Stimulated activated CD8-positive, alpha-beta memory T cell treated with anti-CD3 and anti-CD28 coated beads, Interleukin-4, amount 100 ng/mL, for 24 hours (primary cell): Measurements from ENCODE around the gene AXIN2.
"Not testable (repeated sequence)": the region's sequence is repeated elsewhere in the genome, so short reads cannot be mapped to it uniquely, and the experiment has no call there.

Experiments
- DNase-seq: peaks from one replicate; pipeline ENCODE4 v3.0.0-alpha.2; 2020; ENCODE audit warnings: low read depth

The AXIN2 gene

DNA sequence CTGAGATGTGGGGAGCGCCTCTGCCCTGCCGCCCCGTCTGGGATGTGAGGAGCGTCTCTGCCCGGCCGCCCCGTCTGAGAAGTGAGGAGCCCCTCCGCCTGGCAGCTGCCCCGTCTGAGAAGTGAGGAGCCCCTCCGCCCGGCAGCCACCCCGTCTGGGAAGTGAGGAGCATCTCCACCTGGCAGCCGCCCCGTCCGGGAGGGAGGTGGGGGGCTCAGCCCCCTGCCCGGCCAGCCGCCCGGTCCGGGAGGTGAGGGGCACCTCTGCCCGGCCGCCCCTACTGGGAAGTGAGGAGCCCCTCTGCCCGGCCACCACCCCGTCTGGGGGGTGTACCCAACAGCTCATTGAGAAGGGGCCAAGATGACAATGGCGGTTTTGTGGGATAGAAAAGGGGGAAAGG is 77.0 kb downstream of the AXIN2 start:
- not testable (repeated sequence) for DNase-seq

DNA sequence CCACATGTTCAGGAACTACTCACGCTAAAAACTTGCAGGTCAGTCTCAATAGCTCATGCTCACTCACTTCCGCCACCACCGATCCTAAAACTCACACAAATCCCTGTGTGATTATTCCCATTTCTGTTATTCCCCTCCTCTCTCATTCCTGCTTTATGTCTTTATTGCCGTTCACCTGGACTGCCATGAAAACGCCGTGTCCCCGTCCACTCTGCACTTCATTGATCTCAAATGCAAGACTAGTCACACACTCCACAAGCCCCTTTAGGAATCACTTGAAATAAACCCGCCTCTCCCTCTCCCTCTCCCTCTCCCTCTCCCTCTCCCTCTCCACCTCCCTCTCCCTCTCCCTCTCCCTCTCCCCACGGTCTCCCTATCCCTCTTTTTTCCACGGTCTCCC is 78.0 kb downstream of the AXIN2 start:
- DNase-seq, result no peak

DNA sequence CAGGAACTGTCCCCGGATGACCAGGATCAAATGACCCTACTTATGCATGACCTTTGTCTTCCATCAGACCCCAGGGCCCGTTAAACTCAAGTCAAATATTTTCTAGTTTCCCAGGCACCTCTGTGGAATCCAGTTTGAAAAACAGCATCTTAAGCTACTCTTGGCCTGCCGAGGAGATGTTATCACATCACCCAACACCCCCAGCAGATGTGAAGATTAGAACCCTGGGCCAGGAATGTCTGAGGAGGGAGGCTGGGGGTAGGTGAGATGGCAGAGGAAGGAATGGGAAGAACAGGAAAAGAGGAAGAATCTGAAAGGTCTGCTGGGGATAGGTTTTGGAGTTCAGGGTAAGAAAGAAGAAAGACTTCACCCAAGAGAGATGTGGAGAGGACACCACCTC is 79.2 kb downstream of the AXIN2 start:
- DNase-seq, result no peak

DNA sequence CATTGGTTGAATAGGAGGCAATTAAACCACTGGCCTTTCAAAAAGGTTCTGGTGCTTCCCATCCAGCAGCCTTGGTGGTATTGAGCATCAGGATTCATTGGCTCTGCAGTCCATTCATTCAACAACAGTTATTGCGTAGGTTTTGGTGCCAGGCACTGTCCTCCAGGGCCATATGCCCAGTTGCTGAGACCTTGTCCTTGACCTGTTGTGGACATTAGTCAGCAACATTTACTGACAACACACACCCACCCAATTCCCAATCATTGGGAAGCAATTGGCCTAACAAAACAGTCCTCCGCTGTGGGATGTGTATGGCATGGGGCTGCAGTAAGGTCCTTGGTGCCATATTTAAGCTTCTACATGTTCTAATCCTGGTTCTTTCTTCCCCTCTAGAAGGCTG is 82.2 kb downstream of the AXIN2 start:
- DNase-seq, result no peak
